GM21576 (cell line): ENCODE measurements around the gene MATN4.

Source experiments
- ATAC-seq: cut with Tn5 transposase; IDR thresholded peaks from one replicate; pipeline ENCODE4 v1.9.1; 2021; ENCODE audit warnings: mild to moderate bottlenecking, moderate library complexity; ENCODE audit not compliant: unreplicated experiment

MATN4 gene

GRCh38 chr20:45254383-45255262 is 53.5 kb downstream of the MATN4 start, which contains the start of gene SLPI:
Gene SLPI, minus strand, starts transcription at chr20:45254564. Its CDS starts 21 bp downstream, at chr20:45254543.
- ATAC-seq = no peak

- ATAC-seq = no peak
These were observed 54.8 kb downstream of the MATN4 start for GRCh38 chr20:45253261-45253660.

- ATAC-seq = no peak
These were observed 56.1 kb downstream of the MATN4 start for GRCh38 chr20:45251884-45252560.

- ATAC-seq = no peak
These were observed 59.5 kb downstream of the MATN4 start for GRCh38 chr20:45248609-45249008.

- no peak for ATAC-seq
These were observed 60.2 kb downstream of the MATN4 start for GRCh38 chr20:45247865-45248264.

GRCh38 chr20:45246109-45246508 is 62.0 kb downstream of the MATN4 start:
- ATAC-seq = no peak
